ENCODE data around the gene WDFY3. TPM values are rescaled to one million over a fixed set of nuclear protein-coding genes. Genes with fewer than 3 reads are reported as not detected.
A peak's percentile ranks its signal among the peaks of the same experiment; 100 is the strongest.

Gene WDFY3
- total and polyA plus RNA-seq, 2 experiments from 2014 or later, result 8.0 to 89.0 TPM

GRCh38 chr4:84925558-84925957 is 40.9 kb downstream of the WDFY3 start:
- Histone ChIP-seq H3K27ac (ENCODE audit: low read depth) (no peak overlapping the region), H3K79me2 (replicated peaks; ENCODE audit: insufficient read depth) (peaks cover 54% of the 10 kb centered on the region), H4K20me1 (replicated peaks; ENCODE audit: insufficient read depth) (no peaks in the 10 kb centered on the region), H3K9me2 (ENCODE audit: insufficient read depth) (no peaks in the 10 kb centered on the region), H3K4me3 (no peak overlapping the region), H3K27me3 (ENCODE audit: insufficient read depth) (no peaks in the 10 kb centered on the region), H3K36me3 (ENCODE audit: insufficient read depth) (no peaks in the 10 kb centered on the region), H2AFZ (no peak overlapping the region), H3F3A (replicated peaks; ENCODE audit: low read depth) (no peaks in the 10 kb centered on the region), H3K4me1 (ENCODE audit: insufficient read depth) (peaks cover 34% of the 10 kb centered on the region), H3K4me2 (no peak overlapping the region)
- no peak for ATAC-seq
- Mint-ChIP-seq H3K27me3 (ENCODE audit: insufficient read depth, low read depth, poor library complexity) (no peaks in the 10 kb centered on the region), H3K4me3 (no peak overlapping the region), H3K9me3 (peaks cover 9% of the 10 kb centered on the region; the same call in 1 of the 3 replicates), H3K27ac (0 out of 2 replicates have a peak overlapping the region, but pooled peaks have one; percentile 40), H3K36me3 (ENCODE audit: low read depth) (peaks cover 35% of the 10 kb centered on the region), H3K4me1 (peaks cover 45% of the 10 kb centered on the region)
- TF ChIP-seq ZNF114 (CRISPR knock-in tag; IDR thresholded peaks at IDR 0.05), result no peak
- TF ChIP-seq ETS1 (IDR thresholded peaks at IDR 0.05), result no peak
- no peak for TF ChIP-seq STAT1 (IDR thresholded peaks at IDR 0.05; ENCODE audit: unreplicated experiment)
- TF ChIP-seq EZH2phosphoT487 (IDR thresholded peaks at IDR 0.05; ENCODE audit: unreplicated experiment), result no peak
- TF ChIP-seq, protein P1, sequence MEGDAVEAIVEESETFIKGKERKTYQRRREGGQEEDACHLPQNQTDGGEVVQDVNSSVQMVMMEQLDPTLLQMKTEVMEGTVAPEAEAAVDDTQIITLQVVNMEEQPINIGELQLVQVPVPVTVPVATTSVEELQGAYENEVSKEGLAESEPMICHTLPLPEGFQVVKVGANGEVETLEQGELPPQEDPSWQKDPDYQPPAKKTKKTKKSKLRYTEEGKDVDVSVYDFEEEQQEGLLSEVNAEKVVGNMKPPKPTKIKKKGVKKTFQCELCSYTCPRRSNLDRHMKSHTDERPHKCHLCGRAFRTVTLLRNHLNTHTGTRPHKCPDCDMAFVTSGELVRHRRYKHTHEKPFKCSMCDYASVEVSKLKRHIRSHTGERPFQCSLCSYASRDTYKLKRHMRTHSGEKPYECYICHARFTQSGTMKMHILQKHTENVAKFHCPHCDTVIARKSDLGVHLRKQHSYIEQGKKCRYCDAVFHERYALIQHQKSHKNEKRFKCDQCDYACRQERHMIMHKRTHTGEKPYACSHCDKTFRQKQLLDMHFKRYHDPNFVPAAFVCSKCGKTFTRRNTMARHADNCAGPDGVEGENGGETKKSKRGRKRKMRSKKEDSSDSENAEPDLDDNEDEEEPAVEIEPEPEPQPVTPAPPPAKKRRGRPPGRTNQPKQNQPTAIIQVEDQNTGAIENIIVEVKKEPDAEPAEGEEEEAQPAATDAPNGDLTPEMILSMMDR (conservative IDR thresholded peaks at IDR 0.05; ENCODE audit: low read depth in 2 of 2), result no peak
- no peak for TF ChIP-seq NANOG (IDR thresholded peaks at IDR 0.05; ENCODE audit: borderline replicate concordance)
- no peak for TF ChIP-seq JUNB (IDR thresholded peaks at IDR 0.05; ENCODE audit: unreplicated experiment)
- no peak for TF ChIP-seq EZH2 (IDR thresholded peaks at IDR 0.05; ENCODE audit: low read depth, unreplicated experiment)
- TF ChIP-seq, protein P2, sequence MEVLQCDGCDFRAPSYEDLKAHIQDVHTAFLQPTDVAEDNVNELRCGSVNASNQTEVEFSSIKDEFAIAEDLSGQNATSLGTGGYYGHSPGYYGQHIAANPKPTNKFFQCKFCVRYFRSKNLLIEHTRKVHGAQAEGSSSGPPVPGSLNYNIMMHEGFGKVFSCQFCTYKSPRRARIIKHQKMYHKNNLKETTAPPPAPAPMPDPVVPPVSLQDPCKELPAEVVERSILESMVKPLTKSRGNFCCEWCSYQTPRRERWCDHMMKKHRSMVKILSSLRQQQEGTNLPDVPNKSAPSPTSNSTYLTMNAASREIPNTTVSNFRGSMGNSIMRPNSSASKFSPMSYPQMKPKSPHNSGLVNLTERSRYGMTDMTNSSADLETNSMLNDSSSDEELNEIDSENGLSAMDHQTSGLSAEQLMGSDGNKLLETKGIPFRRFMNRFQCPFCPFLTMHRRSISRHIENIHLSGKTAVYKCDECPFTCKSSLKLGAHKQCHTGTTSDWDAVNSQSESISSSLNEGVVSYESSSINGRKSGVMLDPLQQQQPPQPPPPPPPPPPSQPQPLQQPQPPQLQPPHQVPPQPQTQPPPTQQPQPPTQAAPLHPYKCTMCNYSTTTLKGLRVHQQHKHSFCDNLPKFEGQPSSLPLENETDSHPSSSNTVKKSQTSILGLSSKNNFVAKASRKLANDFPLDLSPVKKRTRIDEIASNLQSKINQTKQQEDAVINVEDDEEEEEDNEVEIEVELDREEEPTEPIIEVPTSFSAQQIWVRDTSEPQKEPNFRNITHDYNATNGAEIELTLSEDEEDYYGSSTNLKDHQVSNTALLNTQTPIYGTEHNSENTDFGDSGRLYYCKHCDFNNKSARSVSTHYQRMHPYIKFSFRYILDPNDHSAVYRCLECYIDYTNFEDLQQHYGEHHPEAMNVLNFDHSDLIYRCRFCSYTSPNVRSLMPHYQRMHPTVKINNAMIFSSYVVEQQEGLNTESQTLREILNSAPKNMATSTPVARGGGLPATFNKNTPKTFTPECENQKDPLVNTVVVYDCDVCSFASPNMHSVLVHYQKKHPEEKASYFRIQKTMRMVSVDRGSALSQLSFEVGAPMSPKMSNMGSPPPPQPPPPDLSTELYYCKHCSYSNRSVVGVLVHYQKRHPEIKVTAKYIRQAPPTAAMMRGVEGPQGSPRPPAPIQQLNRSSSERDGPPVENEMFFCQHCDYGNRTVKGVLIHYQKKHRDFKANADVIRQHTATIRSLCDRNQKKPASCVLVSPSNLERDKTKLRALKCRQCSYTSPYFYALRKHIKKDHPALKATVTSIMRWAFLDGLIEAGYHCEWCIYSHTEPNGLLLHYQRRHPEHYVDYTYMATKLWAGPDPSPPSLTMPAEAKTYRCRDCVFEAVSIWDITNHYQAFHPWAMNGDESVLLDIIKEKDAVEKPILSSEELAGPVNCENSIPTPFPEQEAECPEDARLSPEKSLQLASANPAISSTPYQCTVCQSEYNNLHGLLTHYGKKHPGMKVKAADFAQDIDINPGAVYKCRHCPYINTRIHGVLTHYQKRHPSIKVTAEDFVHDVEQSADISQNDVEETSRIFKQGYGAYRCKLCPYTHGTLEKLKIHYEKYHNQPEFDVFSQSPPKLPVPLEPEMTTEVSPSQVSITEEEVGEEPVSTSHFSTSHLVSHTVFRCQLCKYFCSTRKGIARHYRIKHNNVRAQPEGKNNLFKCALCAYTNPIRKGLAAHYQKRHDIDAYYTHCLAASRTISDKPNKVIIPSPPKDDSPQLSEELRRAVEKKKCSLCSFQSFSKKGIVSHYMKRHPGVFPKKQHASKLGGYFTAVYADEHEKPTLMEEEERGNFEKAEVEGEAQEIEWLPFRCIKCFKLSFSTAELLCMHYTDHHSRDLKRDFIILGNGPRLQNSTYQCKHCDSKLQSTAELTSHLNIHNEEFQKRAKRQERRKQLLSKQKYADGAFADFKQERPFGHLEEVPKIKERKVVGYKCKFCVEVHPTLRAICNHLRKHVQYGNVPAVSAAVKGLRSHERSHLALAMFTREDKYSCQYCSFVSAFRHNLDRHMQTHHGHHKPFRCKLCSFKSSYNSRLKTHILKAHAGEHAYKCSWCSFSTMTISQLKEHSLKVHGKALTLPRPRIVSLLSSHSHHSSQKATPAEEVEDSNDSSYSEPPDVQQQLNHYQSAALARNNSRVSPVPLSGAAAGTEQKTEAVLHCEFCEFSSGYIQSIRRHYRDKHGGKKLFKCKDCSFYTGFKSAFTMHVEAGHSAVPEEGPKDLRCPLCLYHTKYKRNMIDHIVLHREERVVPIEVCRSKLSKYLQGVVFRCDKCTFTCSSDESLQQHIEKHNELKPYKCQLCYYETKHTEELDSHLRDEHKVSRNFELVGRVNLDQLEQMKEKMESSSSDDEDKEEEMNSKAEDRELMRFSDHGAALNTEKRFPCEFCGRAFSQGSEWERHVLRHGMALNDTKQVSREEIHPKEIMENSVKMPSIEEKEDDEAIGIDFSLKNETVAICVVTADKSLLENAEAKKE (CRISPR knock-in tag; IDR thresholded peaks at IDR 0.05), result no peak
- DNase-seq (ENCODE audit: low spot score), result no peak
